DMS 273 (cell line): ENCODE results near the gene UBE2G1.
"Not testable (repeated sequence)": the region's sequence is repeated elsewhere in the genome, so short reads cannot be mapped to it uniquely, and the experiment has no call there.

Experiments
- DNase-seq: peaks from one replicate; lab custom pipeline; 2025; ENCODE audit not compliant: unreplicated experiment; lab: John Stamatoyannopoulos, UW

UBE2G1 gene

DNA sequence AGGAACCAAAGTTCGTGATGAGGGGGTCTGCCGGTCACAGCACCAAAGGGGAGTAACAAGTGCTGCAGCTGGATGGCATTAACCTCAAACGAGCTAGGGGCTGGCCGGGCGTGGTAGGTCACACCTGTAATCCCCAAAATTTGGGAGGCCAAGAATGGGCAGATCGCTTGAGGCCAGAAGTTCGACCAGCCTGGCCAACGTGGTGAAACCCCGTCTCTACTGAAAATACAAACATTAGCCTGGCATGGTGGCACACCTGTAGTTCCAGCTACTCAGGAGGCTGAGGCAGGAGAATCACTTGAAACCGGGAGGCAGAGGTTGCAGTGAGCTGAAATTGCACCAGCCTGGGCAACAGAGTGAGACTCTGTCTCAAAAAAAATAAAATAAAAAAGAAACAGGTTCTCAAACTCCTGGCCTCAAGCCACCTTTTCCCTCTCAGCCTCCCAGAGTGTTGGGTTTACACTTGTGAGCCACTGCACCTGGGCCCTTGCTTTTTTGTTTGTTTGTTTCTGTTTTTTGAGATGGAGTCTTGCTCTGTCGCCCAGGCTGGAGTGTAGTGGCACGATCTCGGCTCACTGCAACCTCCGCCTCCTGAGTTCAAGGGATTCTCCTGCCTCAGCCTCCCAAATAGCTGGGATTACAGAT lies 9.4 kb upstream of the UBE2G1 start:
- not testable (repeated sequence) for DNase-seq

DNA sequence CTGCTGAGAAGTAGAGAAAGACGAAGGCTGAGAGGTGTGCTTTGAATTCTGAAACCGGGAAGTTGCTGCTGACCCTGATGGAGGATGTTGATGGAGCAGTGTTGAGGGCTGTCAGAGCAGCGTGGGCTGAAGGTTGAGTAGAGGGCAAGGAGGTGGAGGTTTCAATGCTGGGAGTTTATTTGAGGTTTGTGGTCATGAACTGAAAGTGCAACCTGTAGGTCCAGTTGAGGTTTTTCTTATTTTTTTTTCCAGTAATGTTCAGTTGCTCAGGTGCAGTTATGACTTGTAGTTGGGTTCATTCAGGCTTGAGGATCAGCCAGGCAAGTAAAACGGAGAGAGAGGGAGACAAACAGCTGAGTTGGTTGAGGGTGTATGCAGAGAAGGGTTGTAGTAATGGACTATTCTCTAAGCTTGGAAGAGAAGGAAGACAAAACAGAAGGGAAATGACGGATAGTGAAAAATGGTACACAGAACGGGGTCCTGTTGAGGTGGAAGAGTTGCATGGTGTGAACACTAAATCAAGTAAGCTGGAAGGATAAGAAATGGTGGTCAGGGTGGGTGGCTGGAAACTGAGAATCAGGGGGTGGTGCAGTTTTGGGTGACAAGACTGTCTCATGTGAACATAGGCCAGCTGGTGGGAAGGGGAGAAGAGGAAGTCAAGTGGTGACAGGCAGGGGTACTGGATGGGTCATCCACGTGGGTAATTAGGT lies 8.7 kb upstream of the UBE2G1 start:
- DNase-seq = no peak

DNA sequence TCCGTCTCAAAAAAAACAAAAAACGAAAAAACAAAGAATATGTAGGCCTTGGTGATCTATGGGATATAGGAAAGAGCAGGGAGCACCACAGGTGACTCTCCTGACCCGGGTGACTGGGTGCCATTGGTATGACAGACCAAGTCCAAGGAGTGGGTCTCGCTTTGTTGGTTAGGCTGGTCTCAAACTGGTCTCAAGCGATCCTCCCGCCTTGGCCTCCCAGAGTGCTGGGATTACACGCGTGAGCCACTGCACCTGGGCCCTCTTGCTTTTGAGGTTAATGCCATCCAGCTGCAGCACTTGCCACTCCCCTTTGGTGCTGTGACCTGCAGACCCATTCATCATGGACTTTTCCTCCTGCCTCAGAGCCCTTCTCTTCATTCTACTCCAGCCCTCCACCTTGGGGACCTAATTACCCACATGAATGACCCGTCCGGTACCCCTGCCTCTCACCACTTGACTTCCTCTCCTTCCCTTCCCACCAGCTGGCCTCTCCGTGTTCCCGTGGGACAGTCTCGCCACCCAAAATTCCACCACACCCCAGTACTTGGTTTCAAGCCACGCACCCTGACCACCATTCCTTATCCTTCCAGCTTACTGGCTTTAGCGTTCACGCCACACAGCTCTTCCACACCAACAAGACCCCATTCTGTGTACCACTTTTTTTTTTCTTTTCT lies 3.2 kb upstream of the UBE2G1 start:
- DNase-seq = no peak

DNA sequence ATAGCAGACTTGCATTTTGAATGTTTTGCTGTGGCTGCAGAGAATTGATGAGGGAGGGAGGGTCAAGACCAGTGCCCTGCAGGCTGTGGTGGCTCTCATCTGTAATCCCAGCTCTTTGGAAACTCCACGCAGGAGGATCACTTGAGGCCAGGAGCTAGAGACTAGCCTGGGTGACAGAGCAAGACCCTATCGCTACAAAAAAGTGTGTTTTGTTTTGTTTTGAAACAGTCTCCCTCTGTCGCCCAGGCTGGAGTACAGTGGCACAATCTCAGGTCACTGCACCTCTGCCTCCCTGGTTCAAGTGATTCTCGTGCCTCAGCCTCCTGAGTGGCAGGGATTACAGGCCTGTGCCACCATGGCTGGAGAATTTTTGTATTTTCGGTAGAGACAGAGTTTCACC lies 1.9 kb upstream of the UBE2G1 start:
- DNase-seq = no peak

DNA sequence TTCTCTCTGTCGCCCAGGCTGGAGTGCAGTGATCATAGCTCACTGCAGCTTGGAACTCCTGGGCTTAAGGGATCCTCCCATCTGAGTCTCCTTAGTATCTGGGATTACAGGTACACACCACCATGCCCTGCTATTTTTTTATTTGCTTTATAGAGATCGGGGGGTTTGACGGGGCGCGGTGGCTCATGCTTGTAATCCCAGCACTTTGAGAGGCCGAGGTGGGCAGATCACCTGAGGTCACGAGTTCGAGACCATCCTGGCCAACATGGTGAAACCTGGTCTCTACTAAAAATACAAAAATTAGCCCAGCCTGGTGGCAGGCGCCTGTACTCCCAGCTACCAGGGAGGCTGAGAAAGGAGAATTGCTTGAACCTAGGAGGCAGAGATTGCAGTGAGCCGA lies 702 bp upstream of the UBE2G1 start:
- not testable (repeated sequence) for DNase-seq

DNA sequence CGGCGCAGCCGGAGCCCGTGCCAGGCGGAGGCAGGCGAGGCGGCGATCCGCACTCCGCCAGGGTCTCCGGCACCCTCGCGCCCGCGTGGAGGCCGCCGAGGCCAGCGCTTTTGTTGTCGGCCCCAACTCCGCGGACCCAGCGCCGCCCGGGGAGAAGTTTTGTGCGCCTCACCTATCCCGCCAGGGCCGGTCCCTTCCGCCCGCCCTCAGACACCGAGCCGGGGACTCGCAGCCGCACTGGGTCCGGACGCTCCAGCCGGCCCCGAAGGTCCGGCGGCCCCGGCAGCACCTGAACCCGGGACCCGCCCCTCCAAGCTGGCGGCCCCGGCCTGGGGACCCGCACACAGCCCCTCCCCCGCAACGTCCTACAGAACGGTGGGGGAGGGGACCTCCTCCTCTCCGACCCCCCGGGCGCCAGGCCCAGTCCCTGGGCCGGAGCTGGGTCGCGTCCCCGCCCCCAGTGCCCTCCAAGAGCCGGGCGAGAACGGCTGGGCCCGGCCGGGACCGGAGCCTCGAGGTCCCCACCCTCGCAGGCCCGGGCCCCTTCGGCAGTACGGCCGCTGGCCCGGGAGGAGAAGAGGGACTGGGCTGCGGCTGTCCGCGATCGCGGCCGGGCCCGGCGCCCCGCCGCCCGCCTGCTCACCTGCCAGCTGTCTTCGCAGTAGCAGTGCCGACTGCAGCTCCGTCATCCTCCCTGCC lies 698 bp downstream of the UBE2G1 start:
- DNase-seq = peak; percentile 68

DNA sequence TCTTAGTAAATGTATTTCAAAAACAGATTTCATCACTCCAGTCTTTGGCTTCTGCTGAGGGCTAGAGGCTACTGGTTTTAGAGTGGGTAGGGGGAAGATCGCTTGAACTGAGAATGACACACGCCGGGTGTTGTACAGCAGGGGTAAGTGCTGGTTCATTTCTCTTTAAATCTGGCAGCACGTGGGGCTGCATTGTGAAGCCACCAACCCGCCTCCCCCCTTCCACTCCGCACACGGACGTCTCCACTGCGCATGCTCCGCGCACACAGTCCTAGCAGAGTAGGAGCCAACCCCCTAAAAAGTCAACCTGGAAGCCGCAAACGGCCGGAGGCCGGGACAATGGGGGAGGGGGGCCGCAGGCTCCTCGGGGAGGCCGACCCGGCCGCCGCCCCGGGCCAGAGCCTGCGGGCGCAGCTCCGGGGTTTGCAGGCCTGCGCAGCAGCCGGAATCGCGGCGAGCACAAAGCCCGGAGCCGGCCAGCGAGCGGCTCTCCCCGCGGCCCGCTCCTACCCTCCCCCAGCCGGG lies 1.3 kb downstream of the UBE2G1 start:
- peak; percentile 94 for DNase-seq

DNA sequence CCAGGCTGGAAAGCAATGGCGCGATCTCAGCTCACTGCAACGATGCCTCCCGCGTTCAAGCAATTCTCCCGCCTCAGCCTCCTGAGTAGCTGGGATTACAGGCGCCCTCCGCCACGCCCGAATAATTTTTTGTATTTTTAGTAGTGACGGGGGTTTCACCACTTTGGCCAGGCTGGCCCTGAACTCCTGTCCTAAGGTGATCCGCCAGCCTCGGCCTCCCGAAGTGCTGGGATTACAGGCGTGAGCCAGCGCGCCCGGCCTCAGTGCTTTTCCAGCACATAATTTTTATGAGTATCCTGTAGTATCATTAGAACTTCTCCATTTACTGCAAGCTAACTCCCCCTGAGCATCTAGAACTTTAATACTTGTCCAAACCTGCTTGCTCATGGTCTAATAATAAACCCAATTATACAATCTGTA lies 1.8 kb downstream of the UBE2G1 start:
- DNase-seq = no peak

DNA sequence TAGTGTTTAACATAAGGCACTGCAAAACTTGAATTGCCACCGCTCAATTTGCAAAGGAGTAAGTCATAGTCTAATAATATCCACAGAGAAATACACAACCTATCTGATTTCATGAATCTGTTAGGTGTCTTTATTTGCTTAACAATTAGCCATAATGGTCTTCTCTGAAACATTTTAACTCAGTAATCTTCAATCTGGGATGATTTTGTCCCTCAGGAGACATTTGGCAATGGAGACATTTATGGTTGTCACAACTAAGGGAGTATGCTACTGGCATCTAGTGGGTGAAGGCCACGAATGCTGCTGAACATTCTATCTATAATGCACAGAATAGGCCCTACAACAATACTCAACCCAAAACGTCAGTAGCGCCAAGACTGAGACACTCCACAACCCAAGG lies 4.3 kb downstream of the UBE2G1 start:
- DNase-seq = peak; percentile 11

DNA sequence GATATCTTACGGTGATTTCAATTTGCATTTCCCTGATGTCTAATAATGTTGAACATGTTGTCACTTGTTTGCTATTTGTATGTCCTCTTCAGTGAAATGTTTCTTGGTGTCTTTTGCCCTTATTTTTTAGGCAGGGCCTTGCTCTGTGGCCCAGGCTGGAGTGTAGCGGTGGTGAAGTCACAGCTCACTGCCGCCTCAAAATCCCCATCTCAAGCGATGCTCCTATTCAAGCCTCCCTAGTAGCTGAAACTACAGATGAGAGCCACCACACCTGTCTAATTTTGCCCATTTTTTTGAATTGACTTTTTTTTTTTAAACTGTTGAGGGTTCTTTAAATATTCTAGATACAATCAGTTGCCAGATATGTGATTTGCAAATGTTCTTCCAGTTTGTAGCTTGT lies 8.3 kb downstream of the UBE2G1 start:
- DNase-seq = no peak

DNA sequence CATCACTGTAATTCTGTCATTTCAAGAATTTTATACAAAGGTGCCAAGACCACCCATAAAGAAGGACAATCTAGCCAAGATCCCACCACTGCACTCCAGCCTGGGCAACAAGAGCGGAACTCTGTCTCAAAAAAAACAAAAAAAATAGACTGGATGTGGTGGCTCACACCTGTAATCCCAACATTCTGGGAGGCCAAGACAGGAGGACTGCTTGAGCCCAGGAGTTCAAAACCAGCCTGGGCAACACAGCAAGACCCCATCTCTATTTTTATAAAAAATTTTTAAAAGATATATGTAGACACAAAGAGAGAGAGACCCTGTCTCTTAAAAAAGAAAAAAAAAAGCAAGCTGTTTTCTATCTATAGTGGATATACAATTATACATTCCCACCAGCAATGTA lies 8.8 kb downstream of the UBE2G1 start:
- no peak for DNase-seq

DNA sequence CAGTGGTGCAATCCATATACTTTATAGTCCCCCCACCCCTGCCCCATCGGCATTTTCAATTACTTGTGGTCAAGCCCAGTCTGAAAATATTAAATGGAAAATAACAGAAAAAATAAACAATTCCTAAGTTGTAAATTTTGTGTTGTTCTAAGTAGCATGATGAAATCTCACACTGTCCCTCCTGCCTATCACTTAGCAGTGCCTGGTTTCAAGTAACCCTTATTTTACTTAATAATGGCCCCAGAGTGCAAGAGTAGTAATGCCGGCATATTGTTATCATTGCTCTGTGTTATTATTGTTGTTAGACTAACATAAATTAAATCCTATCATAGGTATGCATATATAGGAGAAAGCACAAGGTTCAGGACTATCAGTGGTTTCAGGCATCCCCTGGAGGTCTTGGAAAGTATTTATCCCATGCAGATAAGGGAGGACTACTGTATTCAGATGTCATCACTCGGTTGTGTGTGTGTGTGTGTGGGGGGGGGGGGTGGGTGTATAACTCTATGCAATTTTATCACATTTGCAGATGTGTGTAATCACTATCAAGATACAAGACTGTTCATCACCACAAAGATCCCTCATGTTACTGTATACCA lies 9.3 kb downstream of the UBE2G1 start:
- DNase-seq = no peak

DNA sequence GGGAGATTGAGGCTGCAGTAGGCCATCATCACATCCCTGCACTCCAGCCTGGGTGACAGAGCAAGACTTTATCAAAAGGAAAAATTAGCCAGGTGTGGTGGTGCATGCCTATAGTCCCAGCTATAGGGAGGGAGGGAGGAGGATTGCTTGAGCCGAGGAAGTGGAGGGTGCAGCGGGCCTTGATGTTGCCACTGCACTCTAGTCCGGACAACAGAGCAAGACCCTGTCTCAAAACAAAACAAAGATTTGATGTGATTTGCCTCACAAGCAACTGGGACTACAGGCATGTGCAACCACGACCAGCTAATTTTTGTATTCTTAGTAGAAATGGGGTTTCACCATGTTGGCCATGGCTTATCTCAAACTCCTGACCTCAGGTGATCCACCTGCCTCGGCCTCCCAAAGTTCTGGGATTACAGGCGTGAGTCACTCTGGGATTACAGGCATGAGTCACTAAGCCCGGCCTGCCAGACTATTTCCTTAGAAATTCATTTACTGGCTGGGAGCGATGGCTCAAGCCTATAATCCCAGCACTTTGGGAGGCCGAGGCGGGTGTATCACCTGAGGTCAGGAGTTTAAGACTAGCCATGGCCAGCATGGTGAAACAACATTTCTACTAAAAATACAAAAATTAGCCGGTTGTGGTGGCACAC lies 11.5 kb downstream of the UBE2G1 start:
- no peak for DNase-seq

DNA sequence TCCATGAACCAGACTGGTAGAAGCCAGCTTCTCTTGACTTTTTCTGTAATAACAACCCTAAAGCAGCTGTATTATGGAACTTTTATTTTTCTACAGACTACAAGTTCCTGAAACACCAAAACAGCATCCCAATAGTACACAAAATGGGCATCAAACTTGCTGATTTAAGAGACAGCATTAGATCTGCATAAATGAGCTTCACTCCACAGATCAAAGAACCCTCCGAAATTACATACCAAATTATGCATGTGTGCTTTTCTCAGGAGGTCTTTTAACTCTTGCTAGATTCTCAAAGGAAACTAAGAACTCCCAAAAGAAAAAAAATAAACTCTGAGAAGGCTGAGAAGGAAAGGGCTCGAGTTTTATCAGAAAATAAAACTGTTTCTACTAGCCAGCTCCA lies 12.3 kb downstream of the UBE2G1 start:
- DNase-seq = no peak

DNA sequence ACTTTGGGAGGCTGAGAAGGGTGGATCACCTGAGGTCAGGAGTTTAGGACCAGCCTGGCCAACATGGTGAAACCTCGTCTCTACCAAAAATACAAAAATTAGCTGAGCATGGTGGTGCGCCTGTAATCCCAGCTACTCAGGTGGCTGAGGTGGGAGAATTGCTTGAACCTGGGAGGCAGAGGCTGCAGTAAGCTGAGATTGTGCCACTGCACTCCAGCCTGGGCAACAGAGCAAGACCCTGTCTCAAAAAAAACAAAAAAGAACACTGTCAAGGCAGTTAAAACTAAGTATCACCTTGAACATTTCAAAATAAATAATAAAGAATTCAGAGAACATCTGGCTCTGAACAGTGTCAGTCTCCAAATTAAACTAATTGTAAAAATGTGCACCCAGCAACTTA lies 16.3 kb downstream of the UBE2G1 start:
- not testable (repeated sequence) for DNase-seq

DNA sequence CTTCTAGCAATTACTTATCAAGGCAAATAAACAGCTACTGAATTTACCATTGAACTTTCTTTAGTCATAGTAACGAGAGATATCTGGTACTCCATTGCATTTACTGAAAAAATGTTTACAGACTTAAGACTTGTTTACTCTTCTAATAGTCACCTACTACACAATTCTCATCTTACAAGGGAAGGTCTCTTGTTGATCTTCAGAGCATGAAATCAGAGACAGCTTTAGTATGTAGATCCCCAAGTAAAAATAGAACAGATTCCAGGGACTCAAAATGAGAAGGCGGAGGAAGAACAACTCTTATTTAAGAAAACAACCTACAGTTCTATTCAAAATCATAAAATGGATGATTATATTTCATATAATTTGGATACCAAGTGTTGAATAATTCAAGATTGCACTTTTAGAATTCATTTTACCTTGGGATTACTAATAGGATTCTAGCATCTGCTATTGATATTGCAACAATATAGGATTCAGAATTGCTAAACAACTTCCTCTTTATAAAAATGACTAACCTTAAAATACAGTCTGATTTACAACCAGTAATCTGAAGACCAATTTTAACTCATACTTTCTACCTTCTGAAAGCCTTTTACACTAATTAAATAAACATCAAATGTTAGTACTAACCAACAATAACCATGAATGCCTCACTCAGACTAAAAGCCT lies 20.8 kb downstream of the UBE2G1 start:
- no peak for DNase-seq

DNA sequence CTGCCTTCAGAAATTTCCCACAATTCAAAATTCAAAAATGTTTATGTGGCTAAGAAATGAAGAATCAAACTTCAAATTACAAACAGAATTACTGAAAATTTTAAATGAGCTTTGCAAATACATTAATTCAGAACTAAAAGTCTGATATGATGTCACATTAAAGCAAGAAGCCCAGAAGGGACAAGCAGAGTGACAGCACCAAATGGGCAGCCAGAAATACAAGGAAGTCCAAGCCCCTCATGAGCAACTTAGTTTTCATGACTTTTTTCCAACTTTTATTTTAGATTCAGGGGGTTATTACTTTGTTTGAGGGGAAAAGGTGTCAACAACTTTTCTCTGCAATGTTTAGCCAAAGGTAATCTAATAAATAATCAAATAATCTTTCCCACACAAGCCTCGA lies 21.5 kb downstream of the UBE2G1 start:
- DNase-seq = no peak

DNA sequence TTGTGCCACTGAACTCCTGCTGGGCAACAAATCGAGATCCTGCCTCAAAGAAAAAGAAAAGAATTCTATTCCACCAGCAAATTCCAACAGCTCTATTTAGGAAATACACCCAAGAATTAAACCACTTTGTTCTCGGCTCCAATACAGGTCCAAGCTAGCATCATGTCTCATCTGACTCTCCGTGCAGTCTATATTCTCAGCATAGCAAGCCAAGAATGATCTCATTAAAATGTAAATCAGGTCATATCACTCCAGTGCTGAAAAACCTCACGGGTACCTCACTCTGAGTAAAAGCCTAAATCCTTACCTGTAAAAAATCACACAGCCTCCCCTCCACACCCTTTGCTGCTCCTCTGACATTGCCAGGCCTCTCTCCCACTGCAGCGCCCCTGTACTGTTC lies 23.9 kb downstream of the UBE2G1 start:
- DNase-seq = peak; percentile 30

DNA sequence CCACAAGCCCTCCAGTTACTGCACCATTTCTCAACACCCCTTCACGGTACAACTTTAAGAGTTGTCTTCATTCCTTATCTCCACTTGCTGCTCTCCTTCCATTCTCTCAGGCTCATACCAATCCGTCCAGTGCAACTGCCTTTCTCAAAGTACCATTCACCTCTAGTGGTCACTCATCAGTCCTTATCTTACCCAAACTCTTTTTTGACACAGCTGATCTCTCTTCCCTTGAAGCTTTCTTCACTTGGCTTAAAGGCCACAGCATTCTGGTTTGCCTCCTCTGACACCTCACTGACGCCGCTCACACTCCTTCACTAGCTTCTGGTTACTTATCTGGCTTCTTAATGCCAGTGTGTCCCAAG lies 24.9 kb downstream of the UBE2G1 start:
- no peak for DNase-seq
